OCI-LY3 (cell line): Measurements from ENCODE around the gene TERB1.

Experiments used
- H2AFZ ChIP-seq: fragments of 200-600, 300-600 bp; shearing (Covaris generic); 2 replicates; pipeline ENCODE4 v1.6.0; 2014; ENCODE audit warnings: antibody characterized with exemption, low read depth, low read length
- H3K27ac ChIP-seq: fragments of 200-600, 300-600 bp; sonication (generic); 2 replicates; pipeline ENCODE4 v1.5.1; 2014; ENCODE audit warnings: mild to moderate bottlenecking, low read length, moderate library complexity, mixed read lengths
- H3K27me3 ChIP-seq: fragments of 200-600, 300-600 bp; sonication (generic); 2 replicates; pipeline ENCODE4 v1.6.1; 2014; ENCODE audit warnings: low read depth, low read length, mixed read lengths
- H3K36me3 ChIP-seq: fragments of 200-600, 300-600 bp; sonication (generic); replicated peaks from 2 replicates; pipeline ENCODE3; 2014; ENCODE audit warnings: low read depth, low read length, mixed read lengths
- H3K4me1 ChIP-seq: fragments of 300-600, 200-600 bp; sonication (generic); 2 replicates; pipeline ENCODE4 v1.6.1; 2014; ENCODE audit warnings: low read length, mixed read lengths
- H3K4me2 ChIP-seq: fragments of 200-600, 300-600 bp; sonication (generic); 2 replicates; pipeline ENCODE4 v1.6.1; 2014; ENCODE audit warnings: low read length, mixed read lengths
- H3K4me3 ChIP-seq: fragments of 300-600, 200-600 bp; sonication (generic); 2 replicates; pipeline ENCODE4 v1.5.1; 2014; ENCODE audit warnings: antibody characterized with exemption, mild to moderate bottlenecking, low read length, moderate library complexity
- H3K79me2 ChIP-seq: fragments of 300-600, 200-600 bp; shearing (Covaris generic); 2 replicates; pipeline ENCODE4 v1.6.1; 2014; ENCODE audit warnings: mild to moderate bottlenecking, low read length, mixed read lengths
- H3K9ac ChIP-seq: fragments of 300-600, 200-600 bp; shearing (Covaris generic); 2 replicates; pipeline ENCODE4 v1.6.0; 2014; ENCODE audit warnings: mild to moderate bottlenecking, low read length, moderate library complexity
- H3K9me3 ChIP-seq: fragments of 200-600, 300-600 bp; shearing (Covaris generic); 2 replicates; pipeline ENCODE4 v1.6.1; 2014; ENCODE audit warnings: low read length, mixed read lengths; ENCODE audit not compliant: insufficient read depth
- H4K20me1 ChIP-seq: fragments of 200-600, 300-600 bp; sonication (generic); 2 replicates; pipeline ENCODE4 v1.6.1; 2016; ENCODE audit warnings: low read length, mixed read lengths; ENCODE audit not compliant: insufficient read depth
- EZH2phosphoT487 ChIP-seq: fragments of 200-600 bp; shearing (Covaris generic); IDR thresholded peaks from 2 replicates; pipeline ENCODE4 v1.6.1; 2018; ENCODE audit warnings: antibody characterized with exemption, mixed run types, low read depth
- TF ChIP-seq, protein P1 (sequence below): fragments of 200-600, 300-600 bp; sonication (generic); IDR thresholded peaks from 2 replicates; pipeline ENCODE4 v1.5.1; 2014; ENCODE audit warnings: antibody characterized with exemption, low read length, low read depth

TERB1 gene

GRCh38 chr16:66840883-66841282, 39.5 kb upstream of the TERB1 start:
- H3K9ac ChIP-seq, result no peak overlapping the region
- TF ChIP-seq, protein P1, sequence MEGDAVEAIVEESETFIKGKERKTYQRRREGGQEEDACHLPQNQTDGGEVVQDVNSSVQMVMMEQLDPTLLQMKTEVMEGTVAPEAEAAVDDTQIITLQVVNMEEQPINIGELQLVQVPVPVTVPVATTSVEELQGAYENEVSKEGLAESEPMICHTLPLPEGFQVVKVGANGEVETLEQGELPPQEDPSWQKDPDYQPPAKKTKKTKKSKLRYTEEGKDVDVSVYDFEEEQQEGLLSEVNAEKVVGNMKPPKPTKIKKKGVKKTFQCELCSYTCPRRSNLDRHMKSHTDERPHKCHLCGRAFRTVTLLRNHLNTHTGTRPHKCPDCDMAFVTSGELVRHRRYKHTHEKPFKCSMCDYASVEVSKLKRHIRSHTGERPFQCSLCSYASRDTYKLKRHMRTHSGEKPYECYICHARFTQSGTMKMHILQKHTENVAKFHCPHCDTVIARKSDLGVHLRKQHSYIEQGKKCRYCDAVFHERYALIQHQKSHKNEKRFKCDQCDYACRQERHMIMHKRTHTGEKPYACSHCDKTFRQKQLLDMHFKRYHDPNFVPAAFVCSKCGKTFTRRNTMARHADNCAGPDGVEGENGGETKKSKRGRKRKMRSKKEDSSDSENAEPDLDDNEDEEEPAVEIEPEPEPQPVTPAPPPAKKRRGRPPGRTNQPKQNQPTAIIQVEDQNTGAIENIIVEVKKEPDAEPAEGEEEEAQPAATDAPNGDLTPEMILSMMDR, result no peak
- no peak for TF ChIP-seq EZH2phosphoT487
- no peak overlapping the region for H3K27ac ChIP-seq
- no peak overlapping the region for H3K4me3 ChIP-seq
- no peaks in the 10 kb centered on the region for H3K9me3 ChIP-seq
- H3K27me3 ChIP-seq, result 0 out of 2 replicates have a peak, but pooled peaks cover 4% of the 10 kb centered on the region
- no peaks in the 10 kb centered on the region for H4K20me1 ChIP-seq
- H3K79me2 ChIP-seq, result no peaks in the 10 kb centered on the region
- no peak overlapping the region for H3K4me2 ChIP-seq
- H3K4me1 ChIP-seq, result peaks cover 8% of the 10 kb centered on the region
- H2AFZ ChIP-seq, result no peak overlapping the region
- no peaks in the 10 kb centered on the region for H3K36me3 ChIP-seq

DNA sequence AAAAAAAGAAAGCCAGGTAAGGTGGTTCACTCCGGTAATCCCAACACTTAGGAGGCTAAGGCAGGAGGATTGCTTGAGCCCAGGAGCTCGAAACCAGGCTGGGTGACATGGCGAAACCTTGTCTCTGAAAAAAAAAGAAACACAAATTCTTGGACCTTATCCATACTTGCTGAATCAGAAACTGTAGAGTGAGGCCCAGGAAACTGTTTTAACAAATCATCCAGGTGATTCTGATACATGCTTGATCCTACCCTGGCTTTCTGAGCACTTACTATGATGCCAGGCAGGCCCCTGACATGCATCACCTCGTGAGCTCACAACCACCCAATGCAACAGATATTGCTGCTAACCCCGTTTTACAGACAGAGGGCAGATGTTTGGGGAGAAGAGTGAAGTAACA, 33.4 kb upstream of the TERB1 start:
- Histone ChIP-seq H3K4me3 (no peak overlapping the region), H3K9me3 (no peaks in the 10 kb centered on the region), H3K27me3 (no peaks in the 10 kb centered on the region), H4K20me1 (no peaks in the 10 kb centered on the region), H3K9ac (no peak overlapping the region), H3K27ac (no peak overlapping the region), H3K79me2 (peaks cover 10% of the 10 kb centered on the region), H3K4me2 (no peak overlapping the region), H2AFZ (no peak overlapping the region), H3K4me1 (peaks cover 8% of the 10 kb centered on the region), H3K36me3 (no peaks in the 10 kb centered on the region)
- TF ChIP-seq, protein P1, result no peak
- no peak for TF ChIP-seq EZH2phosphoT487

GRCh38 chr16:66832661-66833305, 31.4 kb upstream of the TERB1 start:
- no peak overlapping the region for H2AFZ ChIP-seq
- H4K20me1 ChIP-seq, result peaks cover 14% of the 10 kb centered on the region
- no peaks in the 10 kb centered on the region for H3K9me3 ChIP-seq
- peaks cover 2% of the 10 kb centered on the region for H3K36me3 ChIP-seq
- TF ChIP-seq, protein P1, result no peak
- no peak for TF ChIP-seq EZH2phosphoT487
- peaks cover 30% of the 10 kb centered on the region for H3K79me2 ChIP-seq
- H3K27me3 ChIP-seq, result no peaks in the 10 kb centered on the region
- H3K4me3 ChIP-seq, result no peak overlapping the region
- H3K9ac ChIP-seq, result no peak overlapping the region
- no peak overlapping the region for H3K27ac ChIP-seq
- peaks cover 17% of the 10 kb centered on the region for H3K4me1 ChIP-seq
- no peak overlapping the region for H3K4me2 ChIP-seq

DNA sequence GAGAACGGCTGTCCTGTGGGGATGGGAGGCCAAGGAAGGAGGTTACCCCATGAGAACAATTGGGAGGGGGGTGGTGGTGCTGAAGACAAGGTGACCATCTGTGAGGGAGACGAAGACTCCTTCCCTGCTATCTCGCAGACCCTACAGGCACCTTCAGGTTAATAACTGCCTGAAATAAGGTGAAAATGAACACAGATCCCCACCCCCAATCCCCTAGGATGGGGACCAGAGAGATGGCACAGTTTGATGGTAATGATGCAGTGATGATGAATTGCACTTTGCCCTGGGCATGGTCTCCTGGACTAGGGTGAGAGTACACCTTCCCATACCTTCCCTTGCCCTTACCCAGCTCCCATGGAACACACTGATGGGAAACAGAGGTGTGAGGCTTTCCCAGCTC, 30.8 kb upstream of the TERB1 start:
- Histone ChIP-seq H3K4me3 (no peak overlapping the region), H3K4me2 (no peak overlapping the region), H2AFZ (no peak overlapping the region), H3K36me3 (peaks cover 6% of the 10 kb centered on the region), H3K27me3 (no peaks in the 10 kb centered on the region), H3K4me1 (peaks cover 17% of the 10 kb centered on the region), H3K9ac (no peak overlapping the region), H3K9me3 (no peaks in the 10 kb centered on the region), H3K27ac (no peak overlapping the region), H4K20me1 (peaks cover 18% of the 10 kb centered on the region), H3K79me2 (peaks cover 34% of the 10 kb centered on the region)
- TF ChIP-seq, protein P1, result no peak
- TF ChIP-seq EZH2phosphoT487, result no peak
